HG03139 (cell line): ENCODE results near the gene CDHR2.
A peak's percentile ranks its signal among the peaks of the same experiment; 100 is the strongest.
"Not testable (repeated sequence)": the region's sequence is repeated elsewhere in the genome, so short reads cannot be mapped to it uniquely, and the experiment has no call there.

Experiments used
- ATAC-seq: cut with Tn5 transposase; IDR thresholded peaks from one replicate; pipeline ENCODE4 v1.9.1; 2021; ENCODE audit not compliant: unreplicated experiment

CDHR2 gene

DNA sequence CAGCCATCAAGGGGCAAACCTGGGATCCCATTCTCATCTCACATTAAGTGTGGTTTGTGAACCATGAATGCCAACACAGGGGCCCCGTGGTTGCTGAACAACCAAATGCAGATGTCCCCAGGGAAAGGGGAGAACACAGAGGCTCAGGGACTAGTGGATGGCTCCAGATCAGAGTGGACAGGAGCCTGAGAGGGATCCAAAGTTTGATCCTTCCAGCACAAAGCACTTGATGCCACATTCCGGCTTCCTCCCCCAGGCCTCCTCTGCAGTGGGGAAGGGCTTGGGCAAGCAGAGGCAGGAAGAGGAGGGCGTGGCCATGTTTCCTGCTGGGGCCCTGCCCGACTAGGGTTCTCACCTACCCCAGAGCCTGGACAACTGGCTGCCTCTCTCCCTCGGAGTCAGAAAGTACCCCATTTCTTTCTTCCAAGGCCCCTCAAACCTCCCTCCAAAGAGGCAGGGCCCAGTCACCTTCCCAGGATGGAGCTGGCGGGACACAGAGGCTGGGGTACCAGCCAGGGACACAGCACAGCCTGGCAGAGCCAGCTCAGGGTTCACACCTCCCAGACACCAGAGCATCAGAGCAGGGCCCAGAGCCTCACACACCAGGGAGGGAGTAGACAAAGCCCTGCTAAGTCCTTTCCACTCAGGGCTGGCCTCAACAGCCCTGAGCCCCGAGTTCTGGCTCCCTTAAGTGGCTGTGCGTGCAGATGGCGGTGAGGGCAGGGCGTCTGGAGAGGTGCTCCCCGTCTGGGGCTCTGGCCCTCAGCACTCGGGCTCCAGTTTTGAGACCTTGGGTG is 7.6 kb upstream of the CDHR2 start:
- ATAC-seq: no peak

DNA sequence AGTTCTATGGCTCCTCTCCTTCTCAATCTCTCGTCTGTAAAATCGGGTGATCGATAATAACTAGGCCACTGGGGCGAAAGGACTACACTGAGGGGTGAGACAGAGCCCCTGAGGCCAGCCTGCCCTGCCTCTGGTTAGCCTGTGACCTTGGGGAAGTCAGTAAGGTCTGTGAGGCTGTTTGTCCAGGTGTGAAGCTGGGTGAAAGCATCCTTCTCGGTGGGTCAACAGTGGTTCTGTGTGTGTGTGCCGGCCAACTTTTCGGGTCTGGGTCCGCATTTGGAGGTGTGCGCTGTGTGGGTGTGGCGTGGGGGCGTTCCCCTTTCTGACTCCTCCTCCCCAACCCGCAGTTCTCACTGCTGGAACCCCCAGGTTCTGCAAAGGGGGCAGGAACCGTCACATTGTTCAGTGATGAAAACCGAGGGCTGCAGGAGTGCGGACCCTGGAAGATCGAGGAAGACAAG is 7.0 kb upstream of the CDHR2 start:
- ATAC-seq: no peak

DNA sequence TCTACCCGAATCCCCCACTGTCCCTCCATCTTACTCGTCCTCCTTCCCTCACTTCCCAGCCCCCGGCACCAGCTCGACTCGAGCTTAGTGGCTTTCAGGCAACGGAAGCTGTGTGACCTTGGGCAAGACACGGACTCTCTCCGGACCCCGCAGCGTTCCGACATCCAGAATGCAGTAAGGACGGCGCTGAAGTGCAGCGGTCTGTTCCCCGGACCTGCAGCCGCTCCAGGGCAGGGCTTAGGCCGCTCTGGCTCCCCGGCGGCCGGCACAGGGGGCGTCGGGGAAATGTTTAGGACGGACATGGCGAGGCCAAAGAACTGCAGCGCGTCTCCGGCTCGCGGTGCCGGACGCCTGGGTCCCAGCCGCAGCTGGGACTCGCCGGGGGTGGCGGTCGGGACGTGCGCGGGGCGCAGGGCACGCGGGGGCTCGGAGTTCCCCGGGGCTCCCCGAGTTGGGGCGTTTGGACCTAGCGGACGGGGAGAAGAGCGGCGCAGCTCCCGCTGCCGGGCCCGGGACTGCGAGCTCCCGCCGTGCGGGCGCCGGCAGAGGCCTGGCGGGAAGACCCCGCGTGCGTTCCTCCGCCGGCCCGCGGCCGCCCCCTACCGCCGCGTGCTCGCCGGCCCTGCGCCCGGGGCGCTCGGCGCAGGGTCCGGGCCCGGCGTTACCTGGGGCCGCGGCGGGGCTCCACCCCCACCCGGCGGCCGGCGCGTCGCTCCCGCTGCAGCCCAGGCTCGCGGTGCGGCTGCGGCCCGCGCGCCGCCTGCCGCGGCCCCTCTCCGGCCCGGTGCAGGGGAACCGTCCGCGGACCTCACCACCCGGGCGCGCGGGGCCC is 6.3 kb upstream of the CDHR2 start:
- ATAC-seq: peak; percentile 38

DNA sequence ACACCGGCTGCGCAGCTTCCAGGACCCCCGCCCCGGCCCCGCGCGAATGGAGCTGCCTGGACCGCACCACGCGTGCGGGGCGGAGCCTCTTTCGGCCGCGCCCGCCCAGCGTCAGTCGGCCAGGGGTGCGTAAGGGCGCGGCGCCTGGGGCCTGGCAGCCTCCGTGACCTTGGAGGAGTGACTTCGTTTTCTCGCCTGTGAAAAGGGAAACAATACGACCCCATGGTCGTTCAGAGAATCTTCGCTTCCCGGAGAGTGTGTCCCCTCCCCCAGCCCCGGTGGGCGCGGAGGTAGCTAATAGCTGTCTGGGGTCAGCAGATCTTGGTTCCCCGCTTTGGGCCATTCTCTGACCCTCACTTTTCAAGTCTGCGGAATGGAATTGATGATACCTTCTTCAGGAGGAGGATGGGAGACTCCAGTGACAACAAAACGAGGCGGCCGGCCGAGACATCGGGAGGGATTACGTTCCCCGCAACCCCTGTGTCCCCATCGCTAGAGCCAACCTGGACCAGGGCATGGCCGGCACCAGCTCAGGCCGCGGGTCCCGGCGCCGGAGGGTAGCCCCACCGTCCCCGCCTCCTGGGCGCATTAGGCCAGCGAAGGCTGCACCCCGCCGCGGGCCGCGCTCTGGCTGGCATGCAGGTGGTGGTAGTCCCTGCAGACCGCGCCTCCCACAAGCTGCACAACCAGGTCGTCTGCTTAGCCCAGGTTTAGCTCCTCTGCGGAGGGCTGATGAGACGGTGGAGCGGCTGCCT is 5.5 kb upstream of the CDHR2 start:
- ATAC-seq: peak; percentile 54

DNA sequence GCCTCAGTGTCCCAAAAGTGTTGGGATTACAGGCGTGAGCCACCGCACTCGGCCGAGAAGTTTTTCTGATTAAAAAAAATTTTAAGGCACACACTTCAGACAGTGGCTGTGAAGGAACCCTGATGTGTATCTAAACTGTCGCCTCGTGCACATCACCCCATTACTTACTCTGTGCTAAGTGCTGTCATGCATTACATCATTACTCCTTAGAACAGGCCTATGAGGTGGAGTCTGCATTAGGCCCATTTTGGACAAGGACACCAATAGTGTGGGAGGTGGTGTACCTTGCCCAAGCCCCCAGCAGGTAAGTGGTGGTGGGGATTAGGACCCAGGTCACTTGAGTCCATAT is 3.8 kb upstream of the CDHR2 start:
- ATAC-seq: no peak

DNA sequence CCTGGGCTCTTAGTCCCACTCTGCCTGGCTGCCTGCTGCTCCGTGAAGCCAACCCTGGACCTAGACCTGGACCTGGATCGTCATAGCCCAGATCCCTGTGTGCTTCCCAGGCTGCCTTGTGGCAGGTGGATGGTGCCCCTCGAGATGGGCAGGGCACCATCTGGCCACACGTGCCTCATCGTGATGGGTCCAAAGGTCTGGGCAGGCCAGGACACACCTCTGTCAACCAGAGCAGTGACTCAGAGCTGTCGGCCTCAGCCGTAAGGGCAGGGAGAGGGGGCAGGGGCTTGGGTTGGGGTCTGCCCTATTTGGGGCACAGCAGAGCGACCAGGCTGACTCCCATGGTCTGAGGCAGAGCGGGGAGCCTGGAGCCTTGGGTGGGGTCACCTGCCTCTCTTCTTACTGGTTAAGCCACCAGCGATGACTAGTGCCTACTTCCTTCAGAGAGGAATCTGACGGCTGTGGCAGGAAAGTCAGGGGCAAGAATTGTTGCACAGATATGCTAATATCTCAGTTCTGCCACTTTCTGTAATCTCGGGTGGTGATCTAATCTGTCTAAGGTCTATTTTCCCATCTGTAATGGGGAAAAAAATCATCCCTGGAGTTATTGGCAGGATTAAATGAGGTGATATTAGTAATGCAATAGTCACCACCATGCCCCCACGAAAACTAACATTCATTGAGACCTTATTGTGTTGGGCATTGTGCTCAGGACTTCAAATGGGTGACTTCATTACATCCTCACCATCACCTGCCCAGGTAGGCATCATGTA is 3.2 kb upstream of the CDHR2 start:
- ATAC-seq: no peak

DNA sequence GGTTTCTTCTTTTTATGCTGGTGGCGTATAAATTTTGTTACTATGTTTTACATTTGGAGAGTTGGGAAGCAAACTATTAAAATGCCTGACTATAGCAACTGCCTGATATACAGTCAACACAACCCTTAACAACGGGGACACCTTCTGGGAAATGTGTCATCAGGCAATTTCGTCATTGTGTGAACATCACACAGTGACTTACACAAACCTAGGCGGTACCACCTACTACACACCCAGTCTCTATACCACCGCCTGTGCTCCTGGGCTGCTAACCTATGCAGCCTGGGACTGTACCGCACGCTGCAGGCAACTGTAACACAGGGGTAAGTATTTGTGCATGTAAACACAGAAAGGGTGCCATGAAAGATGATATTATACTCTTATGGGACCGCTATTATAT is 1.3 kb upstream of the CDHR2 start:
- no peak for ATAC-seq

DNA sequence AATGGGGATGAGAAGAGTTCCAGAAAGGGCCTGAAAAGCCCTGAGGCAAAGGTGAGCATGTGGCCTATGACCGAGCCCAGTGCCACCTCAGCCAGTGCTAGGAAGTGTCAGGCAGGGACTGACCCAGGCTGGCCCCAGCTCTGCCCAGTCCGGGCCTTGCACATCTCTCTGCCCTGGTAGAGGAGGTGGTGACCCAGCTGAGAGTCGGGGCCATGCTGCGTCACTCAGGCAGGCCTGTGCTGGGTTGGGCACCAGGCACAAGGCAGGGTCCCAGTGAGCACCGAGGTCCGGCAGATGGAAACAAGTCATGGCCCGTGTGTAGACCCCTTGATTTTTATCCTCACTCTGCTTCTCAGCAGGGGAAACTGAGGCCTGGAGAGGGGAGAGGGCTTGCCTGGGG is 729 bp downstream of the CDHR2 start:
- no peak for ATAC-seq

DNA sequence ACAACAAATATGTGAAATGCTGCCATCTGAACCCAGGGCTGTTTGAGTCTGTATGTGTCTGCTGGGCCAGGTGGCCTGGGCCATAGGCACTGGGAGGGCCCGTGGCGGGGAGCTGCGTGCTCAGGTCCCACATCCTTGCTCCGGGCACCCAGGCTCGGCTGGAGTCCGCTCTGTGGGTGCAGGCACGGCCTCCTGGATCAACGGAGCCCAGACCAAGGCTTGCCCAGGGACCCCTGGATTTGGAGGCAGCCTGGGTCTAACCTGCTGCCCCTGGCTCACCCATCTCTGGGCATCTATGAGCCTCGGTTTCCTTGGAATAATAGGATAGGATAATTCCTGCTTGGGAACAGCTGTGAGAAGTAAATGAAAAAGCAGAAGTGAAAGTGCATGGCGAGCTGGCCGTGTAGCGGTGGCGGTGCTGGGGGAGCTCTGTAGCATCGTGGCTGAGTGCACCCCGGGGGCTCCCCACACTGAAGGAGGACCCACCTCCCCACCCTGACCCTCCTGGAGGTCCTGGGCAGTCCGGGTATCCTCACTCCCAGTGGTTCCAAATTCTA is 1.2 kb downstream of the CDHR2 start:
- ATAC-seq: no peak

DNA sequence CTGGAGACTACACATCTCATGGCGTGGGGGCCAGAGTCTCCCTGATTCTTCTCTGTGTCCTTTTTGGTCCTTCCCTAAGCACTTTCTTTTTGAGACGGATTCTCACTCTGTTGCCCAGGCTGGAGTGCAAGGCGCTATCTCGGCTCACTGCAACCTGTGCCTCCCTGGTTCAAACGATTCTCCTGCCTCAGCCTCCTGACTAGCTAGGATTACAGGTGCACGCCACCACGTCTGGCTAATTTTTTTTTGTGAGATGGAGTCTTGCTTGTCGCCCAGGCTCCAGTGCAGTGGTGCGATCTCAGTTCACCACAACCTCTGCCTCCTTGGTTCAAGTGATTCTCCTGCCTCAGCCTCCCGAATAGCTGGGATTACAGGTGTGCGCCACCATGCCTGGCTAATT is 1.8 kb downstream of the CDHR2 start:
- not testable (repeated sequence) for ATAC-seq

DNA sequence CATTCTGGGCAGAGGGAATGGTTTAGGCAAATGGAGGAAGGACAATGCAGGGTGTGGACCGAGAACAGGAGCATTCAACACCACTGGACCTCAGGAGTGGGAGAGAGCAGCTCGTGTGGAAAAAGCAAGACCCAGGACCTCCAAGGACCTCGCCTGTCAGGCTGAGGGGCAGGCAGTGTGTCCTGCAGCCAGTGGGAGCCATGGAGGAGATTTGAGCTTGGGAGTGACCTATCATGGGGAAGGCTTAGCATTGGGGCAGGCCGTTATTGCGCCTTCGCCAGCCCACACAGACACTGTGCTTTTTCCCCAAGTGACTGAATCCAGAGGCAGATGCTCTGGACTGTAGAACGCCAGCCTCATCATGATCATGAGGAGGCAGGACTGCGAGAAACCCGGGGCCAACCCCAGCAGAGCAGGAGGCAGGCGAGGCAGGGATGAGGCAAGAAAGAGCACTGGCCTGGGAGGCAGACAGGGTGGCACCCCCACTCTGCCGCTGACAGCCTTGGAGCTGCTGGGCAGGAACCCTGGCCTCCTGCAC is 3.3 kb downstream of the CDHR2 start:
- no peak for ATAC-seq

DNA sequence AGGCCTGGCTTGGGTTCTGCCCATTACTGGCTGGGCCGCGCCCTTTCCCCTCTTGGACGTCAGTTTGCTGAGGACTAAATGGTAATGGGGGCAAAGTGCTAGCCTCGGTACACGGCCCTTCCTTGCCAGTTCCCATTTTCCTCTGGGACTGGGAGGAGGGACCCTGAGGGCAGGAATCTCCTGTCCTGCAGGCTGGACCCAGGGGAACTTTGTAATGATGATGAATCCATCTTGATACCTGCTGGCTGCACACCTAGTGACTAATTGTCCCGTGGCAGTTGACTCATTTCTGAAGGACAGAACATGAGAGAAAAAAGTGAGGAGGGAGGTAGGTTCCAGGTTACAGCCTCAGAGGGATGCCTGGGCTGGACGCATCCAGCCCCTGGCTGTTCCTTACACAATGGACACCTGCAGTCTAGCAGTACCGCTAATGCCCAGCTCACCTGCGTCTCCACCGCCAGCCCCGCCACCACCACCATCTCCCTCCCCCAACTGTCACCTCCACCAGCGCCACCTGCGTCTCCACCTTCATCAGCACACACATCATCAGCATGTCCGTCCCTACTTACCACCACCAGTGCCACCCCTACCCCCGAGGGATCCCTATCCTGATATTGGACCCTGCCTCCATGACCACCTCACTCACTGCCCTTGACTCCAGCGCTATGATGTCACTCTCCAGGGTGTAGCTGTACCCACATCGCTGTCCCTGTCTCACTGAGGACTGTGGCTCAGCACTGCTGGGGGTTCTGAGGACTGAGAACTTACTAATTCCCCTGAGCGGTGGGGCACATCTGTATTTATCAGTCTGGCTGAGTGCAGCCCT is 4.3 kb downstream of the CDHR2 start:
- ATAC-seq: no peak

DNA sequence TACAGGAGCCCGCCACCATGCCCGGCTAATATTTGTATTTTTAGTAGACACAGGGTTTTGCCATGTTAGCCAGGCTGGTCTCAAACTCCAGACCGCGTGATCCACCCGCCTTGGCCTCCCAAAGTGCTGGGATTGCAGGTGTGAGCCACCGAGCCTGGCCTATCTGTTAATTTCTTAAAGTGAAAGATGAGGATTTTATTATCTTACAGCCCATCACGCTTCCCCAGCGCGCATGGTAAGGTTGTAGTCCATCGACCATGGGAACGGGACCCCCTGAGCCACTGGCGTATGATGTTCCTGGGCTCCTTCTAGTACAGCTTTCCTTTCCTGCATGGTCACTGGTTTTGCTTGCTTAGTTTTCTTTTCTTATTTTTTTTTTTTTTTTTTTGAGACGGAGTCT is 8.7 kb downstream of the CDHR2 start:
- ATAC-seq: no peak

DNA sequence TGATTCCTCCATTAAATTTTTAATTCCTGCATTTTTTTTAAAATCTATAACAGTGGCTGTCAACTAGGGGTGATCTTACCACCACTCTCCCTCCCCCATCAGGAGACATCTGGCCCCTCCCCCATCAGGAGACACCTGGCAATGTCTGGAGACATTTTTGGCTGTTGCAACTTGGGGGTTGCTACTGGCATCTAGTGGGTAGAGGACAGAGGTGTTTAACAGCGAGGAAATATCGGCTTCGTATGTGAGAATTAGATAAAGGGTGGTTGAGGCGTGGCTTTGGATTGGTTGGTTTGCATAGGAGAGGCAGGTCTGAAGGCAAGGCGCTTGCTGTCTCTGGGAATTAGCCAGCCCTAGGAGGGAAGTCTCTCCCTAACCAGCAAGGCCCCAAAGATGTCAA is 10.5 kb downstream of the CDHR2 start:
- no peak for ATAC-seq

DNA sequence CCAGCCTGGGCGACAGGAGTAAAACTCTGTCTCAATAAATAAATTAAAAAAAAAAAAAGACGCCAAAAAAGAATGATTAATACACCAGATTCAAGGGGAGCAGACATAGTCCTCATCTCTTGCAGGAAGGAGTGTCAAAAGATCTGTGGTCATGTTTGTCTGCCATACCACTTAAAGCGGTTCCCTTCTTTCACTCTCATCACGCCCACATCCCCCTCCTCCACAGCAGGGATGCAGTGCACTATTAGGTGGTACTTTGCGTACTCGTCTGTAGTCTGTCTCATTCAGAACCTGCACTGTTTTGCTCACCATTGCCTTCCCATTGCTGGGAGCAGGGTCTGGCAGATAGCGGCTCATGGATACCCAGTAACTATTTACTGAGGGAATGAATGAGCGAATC is 11.2 kb downstream of the CDHR2 start:
- no peak for ATAC-seq

DNA sequence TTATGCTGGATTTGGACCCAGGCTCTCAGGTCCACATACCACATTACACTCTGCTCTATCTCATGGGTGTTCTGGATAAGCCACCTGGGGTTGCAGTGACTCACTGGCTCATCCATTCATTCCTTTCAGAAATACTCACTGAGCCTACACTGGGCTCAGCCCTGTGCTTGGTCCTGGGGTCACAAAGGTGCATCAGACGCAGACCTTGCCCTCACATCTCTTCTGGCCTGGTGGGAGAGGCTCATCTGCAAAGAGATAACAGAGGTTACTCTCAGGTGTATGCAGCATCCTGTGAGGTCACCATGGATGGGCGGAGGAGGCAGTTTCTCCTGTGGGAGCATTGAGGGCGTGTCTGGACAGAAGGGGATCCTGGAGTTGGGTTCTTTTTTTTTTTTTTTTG is 12.1 kb downstream of the CDHR2 start:
- ATAC-seq: no peak

DNA sequence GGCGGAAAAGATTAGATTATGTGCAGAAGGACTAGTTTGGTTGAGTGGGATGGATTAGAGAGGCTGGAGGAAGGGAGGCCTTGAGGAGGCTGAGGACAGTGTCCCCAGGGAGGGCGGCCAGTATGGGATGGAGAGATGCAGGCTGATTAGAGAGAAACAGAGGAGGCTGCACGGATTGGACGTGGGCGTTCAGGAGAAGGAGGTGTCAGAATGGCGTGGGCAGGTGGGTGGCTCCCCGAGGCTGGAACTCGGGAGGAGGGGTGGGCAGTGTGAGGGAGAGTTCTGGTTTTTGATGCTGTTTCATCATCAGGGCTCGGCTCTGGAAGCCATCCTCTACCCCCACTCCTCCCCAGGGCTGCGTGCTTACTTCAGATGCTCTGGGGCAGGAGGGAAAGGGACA is 13.0 kb downstream of the CDHR2 start:
- no peak for ATAC-seq

DNA sequence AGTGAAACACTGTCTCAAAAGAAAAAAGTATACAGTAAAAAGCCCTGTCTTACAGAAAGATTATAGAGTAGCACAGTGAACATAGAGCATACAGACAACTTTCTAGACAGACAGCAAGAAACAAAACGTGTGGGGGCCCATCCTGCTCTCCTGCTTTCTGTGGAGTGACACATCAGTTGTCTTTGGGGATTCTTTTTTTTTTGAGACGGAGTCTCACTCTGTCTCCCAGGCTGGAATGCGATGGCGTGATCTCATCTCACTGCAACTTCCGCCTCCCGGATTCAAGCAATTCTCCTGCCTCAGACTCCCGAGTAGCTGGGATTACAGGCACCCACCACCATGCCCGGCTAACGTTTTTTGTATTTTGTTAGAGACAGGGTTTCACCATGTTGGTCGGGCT is 14.9 kb downstream of the CDHR2 start:
- no peak for ATAC-seq

DNA sequence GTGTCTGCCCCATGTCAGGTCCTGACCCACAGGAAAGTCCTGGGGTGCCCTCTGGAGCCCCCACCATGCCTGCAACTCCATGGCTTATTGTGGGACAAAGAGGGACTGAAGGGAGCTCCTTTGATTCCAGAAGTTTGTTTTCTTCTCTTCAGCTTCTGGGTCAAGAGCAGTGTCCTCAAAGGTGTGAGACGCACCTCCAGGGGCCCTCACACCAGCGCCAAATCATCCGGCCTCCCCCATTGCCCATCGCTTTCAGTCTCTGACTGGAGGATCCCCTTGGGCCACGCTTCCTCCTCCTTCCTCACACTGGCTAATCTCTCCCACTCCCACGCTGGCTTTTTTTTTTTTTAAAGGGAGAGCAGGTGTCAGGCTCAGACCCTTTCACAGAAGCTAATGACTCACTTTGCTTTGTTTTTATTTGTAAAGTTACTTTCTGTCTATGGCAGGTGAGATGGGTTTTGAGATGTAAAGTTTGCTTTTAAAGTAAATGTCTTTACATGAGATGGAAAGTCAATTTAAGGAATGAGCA is 16.7 kb downstream of the CDHR2 start:
- ATAC-seq: no peak
